Right cardiac atrium (tissue), 5 donors: ENCODE data around the gene CALHM4. TPM values are rescaled to one million over a fixed set of nuclear protein-coding genes. Genes with fewer than 3 reads are reported as not detected.
A peak's percentile ranks its signal among the peaks of the same experiment; 100 is the strongest.

Experiments
- ATAC-seq, 2 donors: fragments of 200-7000 bp; cut with Tn5 transposase; one replicate each; pipeline versions ENCODE4 v1.8.0 to v1.9.1; 2020; ENCODE audit warnings: moderate library complexity in 2 of 2, mild to moderate bottlenecking in 1 of 2
- DNase-seq, 3 donors: peaks; one replicate each; pipeline ENCODE4 v3.0.0-alpha.2; 2020
- H3K27ac ChIP-seq: one replicate; pipeline ENCODE4 v1.5.1; 2013; ENCODE audit warnings: mild to moderate bottlenecking, low read length, control low read depth, moderate library complexity
- H3K27me3 ChIP-seq: one replicate; pipeline ENCODE4 v1.6.1; 2013; ENCODE audit not compliant: control insufficient read depth, insufficient read depth
- H3K4me1 ChIP-seq: one replicate; pipeline ENCODE4 v1.6.1; 2013; ENCODE audit warnings: low read length; ENCODE audit not compliant: control insufficient read depth, insufficient read depth
- H3K4me3 ChIP-seq: one replicate; pipeline ENCODE4 v1.5.1; 2013; ENCODE audit warnings: low read length, control low read depth
- H3K9me3 ChIP-seq: one replicate; pipeline ENCODE4 v1.6.1; 2013; ENCODE audit warnings: low read length; ENCODE audit not compliant: control insufficient read depth
- WGBS: extraction: QIAGEN DNeasy Blood & Tissue Kit; methylation state at CpG from one replicate; pipeline ENCODE4 v1.1.7; 2013; 5-methylcytosine and 5-hydroxymethylcytosine counted together
- intact Hi-C, 4 donors: fragments of 100-400 bp; cut with DNase I; formaldehyde crosslinking; loops; one replicate each; pipeline versions ENCODE4 v1.11.0 to v1.14.0; 2022 to 2023
- long read RNA-seq, 4 donors: library from polyadenylated mRNA; unstranded; transcript quantifications; one replicate each; pipeline ENCODE4 v2.0.0, GENCODE V29; 2020 to 2021
- polyA plus RNA-seq: library from polyadenylated mRNA; stranded (reverse); fragments of 200-250 nt; gene quantifications from one replicate; pipeline ENCODE4 v1.2.3, GENCODE V29; 2013
- total RNA-seq, 4 donors: library from RNA; stranded (reverse); fragmentation: NEBNext Ultra II Directional; extraction: Animal tissue kit (Norgen Biotek cat#: 25700); gene quantifications; one replicate each; pipeline ENCODE4 v1.2.1, GENCODE V29; 2021
- donor health status: healthy with polysubstance abuse.
- donor health status: DM: no; HTN: yes; CAD: no.
- donor health status: DM: no; HTN: no; CAD: no.
- donor health status: DM: no; HTN: yes; CAD: no; lungs with severe emphysema.
- donor health status: DM: yes; HTN: yes; CAD: no.

CALHM4 gene, protein sequence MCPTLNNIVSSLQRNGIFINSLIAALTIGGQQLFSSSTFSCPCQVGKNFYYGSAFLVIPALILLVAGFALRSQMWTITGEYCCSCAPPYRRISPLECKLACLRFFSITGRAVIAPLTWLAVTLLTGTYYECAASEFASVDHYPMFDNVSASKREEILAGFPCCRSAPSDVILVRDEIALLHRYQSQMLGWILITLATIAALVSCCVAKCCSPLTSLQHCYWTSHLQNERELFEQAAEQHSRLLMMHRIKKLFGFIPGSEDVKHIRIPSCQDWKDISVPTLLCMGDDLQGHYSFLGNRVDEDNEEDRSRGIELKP
- total RNA-seq: under 1 TPM in 1 of 4 donors, not detected in 3; 0.26 TPM
- polyA plus RNA-seq: 0.20 TPM
- long read RNA-seq, donor 1, partial matches to known transcripts: 0 of 1 reads
- long read RNA-seq, donor 1, other reads (novel, unspliced or antisense): 1 of 1 reads
- long read RNA-seq, donor 2: 0 reads
- long read RNA-seq, donor 3: 0 reads
- long read RNA-seq, donor 4: 0 reads

- Histone ChIP-seq H3K4me3 (no peak within 1 kb of the TSS), H3K27ac (no peak within 1 kb of the TSS), H3K27me3 (no peaks in the 10 kb centered on the region), H3K4me1 (peaks cover 3% of the 10 kb centered on the region), H3K9me3 (no peaks in the 10 kb centered on the region)
- ATAC-seq: no peak
- no peak for DNase-seq
- intact Hi-C loops: no loop called here
Measured at GRCh38 chr6:116553451-116553850, at the start of gene CALHM4. Gene CALHM4, plus strand, starts transcription at chr6:116553751. Its CDS starts 43 bp downstream, at chr6:116553794.

DNA sequence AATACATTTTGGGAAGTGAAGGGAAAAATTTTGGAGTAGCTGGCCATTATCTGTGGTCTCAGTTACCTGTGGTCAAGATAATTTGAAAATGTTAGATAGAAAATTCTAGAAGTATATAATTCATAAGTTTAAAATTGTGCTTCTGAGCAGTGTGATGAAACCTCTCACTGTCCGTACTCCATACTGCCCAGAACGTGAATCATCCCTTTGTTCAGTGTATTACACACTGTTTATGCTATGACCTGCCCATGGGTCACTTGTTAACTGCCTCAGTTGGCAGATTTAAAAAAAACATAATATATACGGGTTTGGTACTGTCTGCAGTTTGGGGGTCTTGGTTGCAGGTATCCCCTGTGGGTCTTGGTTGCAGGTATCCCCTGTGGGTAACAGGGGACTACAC lies 46.2 kb upstream of the CALHM4 start:
- intact Hi-C loops: no loop called here
- ATAC-seq (no peak), DNase-seq (no peak)
- H3K27ac ChIP-seq: no peak overlapping the region
- WGBS: 87% methylated on average over 3 of the region's 3 CpGs
- no peaks in the 10 kb centered on the region for H3K9me3 ChIP-seq
- no peaks in the 10 kb centered on the region for H3K27me3 ChIP-seq
- no peaks in the 10 kb centered on the region for H3K4me1 ChIP-seq
- H3K4me3 ChIP-seq: no peak overlapping the region

DNA sequence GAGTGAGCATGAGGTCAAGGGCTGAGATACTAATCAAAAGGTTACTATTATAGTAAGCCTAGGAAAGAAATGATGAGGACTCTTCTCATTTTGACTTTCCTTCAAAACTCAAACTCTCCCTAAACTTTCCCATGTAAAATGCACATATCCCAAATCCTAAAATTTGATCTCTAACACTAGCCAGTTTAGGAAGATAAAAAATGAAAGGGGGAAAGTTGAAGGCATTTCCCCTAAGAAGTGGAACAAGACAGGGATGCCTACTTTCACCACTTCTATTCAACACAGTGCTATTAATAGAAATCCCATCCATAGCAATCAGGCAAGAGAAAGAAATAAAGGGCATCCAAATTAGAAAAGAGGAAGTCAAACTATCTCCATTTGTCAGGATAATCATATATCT lies 45.0 kb upstream of the CALHM4 start:
- DNase-seq (no peak), ATAC-seq (no peak)
- Histone ChIP-seq H3K4me3 (no peak overlapping the region), H3K9me3 (no peaks in the 10 kb centered on the region), H3K27me3 (no peaks in the 10 kb centered on the region), H3K4me1 (peaks cover 3% of the 10 kb centered on the region), H3K27ac (no peak overlapping the region)
- intact Hi-C loops: no loop called here

DNA sequence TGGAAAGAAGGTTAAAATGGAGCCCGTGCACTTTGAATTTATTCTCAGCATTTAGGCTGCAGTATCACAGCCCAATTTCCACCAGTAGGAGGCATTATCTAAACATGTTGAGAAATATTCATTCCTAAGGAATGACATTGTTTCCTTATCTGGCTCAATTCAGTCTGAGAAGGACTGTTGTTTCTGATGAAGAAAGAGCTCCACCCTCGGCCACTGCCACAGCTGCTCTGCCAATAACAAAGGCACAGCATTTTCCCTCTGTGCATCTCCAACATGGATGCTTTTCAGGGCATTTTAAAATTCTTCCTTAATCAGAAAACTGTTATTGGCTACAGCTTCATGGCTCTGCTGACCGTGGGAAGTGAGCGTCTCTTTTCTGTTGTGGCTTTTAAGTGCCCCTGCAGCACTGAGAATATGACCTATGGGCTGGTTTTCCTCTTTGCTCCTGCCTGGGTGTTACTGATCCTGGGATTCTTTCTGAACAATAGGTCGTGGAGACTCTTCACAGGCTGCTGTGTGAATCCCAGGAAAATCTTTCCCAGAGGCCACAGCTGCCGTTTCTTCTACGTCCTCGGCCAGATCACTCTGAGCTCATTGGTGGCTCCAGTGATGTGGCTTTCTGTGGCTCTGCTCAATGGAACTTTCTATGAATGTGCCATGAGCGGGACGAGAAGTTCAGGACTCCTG lies 42.0 kb upstream of the CALHM4 start, which contains the start of gene CALHM5:
CALHM5 (plus strand) TSS at position 216 of the 687 bp plus-strand sequence; CDS start at position 274, 58 bp downstream.
- peak within 1 kb of the TSS; percentile 75 for H3K4me3 ChIP-seq
- H3K27me3 ChIP-seq: no peaks in the 10 kb centered on the region
- peaks cover 5% of the 10 kb centered on the region for H3K4me1 ChIP-seq
- H3K27ac ChIP-seq: peak within 1 kb of the TSS; percentile 99
- peak; percentile 70 to 84 (median 72) for DNase-seq
- peak; percentile 94 to 98 for ATAC-seq
- WGBS: 26% methylated on average over 10 of the region's 10 CpGs
- H3K9me3 ChIP-seq: no peaks in the 10 kb centered on the region
- intact Hi-C loops: no loop called here

DNA sequence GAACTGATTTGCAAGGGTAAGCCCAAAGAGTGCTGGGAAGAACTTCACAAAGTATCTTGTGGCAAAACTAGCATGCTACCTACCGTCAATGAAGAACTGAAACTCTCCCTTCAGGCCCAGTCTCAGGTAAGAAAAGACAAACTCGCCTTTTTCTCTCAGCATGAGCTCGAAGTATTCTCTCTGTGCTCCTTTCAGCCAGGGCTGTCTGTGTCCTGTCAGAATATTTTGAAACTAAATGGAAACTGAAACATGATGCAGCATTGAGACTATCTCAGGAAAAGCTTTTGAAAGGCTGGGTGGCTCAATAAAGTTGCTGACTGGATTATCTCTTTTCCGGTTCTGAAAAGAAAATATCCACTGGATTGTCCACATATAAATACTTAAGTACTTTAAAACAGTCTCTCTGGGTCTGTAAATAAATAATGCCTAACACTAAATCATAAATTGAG lies 41.4 kb upstream of the CALHM4 start:
- DNase-seq (no peak), ATAC-seq (peak; percentile 78 to 82)
- Histone ChIP-seq H3K4me1 (peaks cover 5% of the 10 kb centered on the region), H3K4me3 (peak overlapping the region; percentile 75), H3K27me3 (no peaks in the 10 kb centered on the region), H3K9me3 (no peaks in the 10 kb centered on the region), H3K27ac (peak overlapping the region; percentile 99)
- intact Hi-C loops: no loop called here
- 25% methylated on average over 4 of the region's 4 CpGs for WGBS

- Histone ChIP-seq H3K4me3 (peak overlapping the region; percentile 75), H3K9me3 (no peaks in the 10 kb centered on the region), H3K4me1 (peaks cover 5% of the 10 kb centered on the region), H3K27ac (no peak overlapping the region), H3K27me3 (no peaks in the 10 kb centered on the region)
- ATAC-seq (no peak), DNase-seq (no peak)
- intact Hi-C loops: no loop called here
Measured at GRCh38 chr6:116512734-116513133, 40.8 kb upstream of the CALHM4 start.

DNA sequence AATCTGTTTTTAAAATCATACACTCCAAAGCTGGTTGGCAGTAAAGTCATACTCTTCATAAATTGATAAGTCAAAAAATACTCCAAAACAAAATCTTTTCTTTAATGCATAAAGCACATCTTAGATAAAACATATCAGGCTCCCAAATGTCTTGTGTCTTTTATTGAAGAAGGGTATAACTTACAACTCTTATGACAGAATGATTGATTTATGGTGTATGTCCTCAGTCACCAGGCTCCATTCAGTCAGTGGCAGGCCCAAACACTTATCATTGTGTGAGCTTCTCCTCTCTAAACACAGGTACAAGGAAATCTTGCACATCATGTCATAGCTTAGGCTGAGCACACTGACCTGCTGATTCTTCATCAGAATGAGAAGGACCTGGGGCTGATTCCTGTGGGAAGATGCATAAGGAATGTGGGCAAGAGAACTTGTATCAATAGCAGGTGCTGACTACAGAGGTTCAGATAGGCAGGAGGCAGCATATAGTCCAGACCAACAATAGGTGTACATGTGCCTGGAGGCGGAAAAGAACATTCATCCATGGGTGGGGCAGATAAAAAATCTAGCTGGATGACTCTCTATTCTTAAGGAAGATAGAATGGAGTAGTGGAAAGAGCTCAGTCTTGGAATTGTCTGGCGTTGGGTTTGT lies 40.2 kb upstream of the CALHM4 start:
- peaks cover 5% of the 10 kb centered on the region for H3K4me1 ChIP-seq
- ATAC-seq (no peak), DNase-seq (no peak)
- H3K4me3 ChIP-seq: peak overlapping the region; percentile 75
- H3K9me3 ChIP-seq: no peaks in the 10 kb centered on the region
- intact Hi-C loops: no loop called here
- 80% methylated on average over 2 of the region's 2 CpGs for WGBS
- no peak overlapping the region for H3K27ac ChIP-seq
- no peaks in the 10 kb centered on the region for H3K27me3 ChIP-seq

- Histone ChIP-seq H3K27me3 (no peaks in the 10 kb centered on the region), H3K9me3 (no peaks in the 10 kb centered on the region), H3K4me3 (no peak overlapping the region), H3K4me1 (peaks cover 8% of the 10 kb centered on the region), H3K27ac (no peak overlapping the region)
- ATAC-seq (no peak), DNase-seq (no peak)
- WGBS: 82% methylated on average over 4 of the region's 4 CpGs
- intact Hi-C loops: no loop called here
Measured at GRCh38 chr6:116514111-116514510, 39.4 kb upstream of the CALHM4 start.

- intact Hi-C loops: no loop called here
- Histone ChIP-seq H3K4me3 (no peak overlapping the region), H3K9me3 (no peaks in the 10 kb centered on the region), H3K27me3 (no peaks in the 10 kb centered on the region), H3K27ac (no peak overlapping the region), H3K4me1 (peaks cover 8% of the 10 kb centered on the region)
- ATAC-seq (no peak), DNase-seq (no peak)
Measured at GRCh38 chr6:116515141-116515540, 38.4 kb upstream of the CALHM4 start.

DNA sequence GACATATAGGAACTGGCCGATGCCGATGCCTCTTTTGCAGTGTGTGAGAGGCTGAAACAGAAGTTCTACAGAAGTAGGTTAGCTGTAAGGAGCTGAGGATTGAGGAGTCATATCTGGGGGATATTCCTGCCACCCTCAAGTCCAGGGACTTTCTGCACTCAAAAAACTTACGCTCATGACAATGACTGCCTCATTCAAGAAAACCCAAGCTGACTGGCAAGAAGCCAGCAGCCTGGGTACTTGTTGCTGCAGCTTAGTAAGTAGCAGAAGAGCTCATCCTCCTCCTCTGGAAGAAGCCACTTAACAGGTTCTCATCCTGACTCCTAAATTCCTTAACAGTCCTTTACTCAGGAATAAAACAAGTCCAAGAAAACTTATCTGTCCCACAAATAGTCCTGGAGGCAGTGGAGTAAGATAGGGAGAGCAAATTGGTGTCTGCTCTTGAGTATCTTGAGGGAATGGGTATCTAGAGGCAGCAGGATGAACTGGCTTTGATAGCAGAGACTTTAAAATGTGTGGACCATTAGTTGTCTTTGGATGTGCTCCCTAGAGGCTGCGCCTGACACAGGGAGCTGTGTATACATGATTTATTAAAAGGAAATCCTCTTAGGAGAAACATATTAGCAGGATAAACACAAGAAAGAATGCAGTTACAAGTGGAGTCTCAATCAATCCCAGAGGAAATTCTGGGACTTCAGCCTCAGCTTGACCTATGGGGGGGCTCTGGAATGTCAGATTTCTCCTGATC lies 34.8 kb upstream of the CALHM4 start:
- 85% methylated on average over 4 of the region's 4 CpGs for WGBS
- Histone ChIP-seq H3K27ac (no peak overlapping the region), H3K4me3 (no peak overlapping the region), H3K9me3 (no peaks in the 10 kb centered on the region), H3K27me3 (no peaks in the 10 kb centered on the region), H3K4me1 (peaks cover 5% of the 10 kb centered on the region)
- DNase-seq (peak; percentile 20 to 61 (median 45)), ATAC-seq (no peak)
- intact Hi-C loops: no loop called here
